Nucleus accumbens (tissue), 56 donors: Measurements from ENCODE around the gene ARL6IP5.
A peak's percentile ranks its signal among the peaks of the same experiment; 100 is the strongest.

ENCODE experiments used
- DNase-seq, 56 donors: peaks; one replicate each; lab custom pipeline; 2025; lab: John Stamatoyannopoulos, UW

The ARL6IP5 gene

DNA sequence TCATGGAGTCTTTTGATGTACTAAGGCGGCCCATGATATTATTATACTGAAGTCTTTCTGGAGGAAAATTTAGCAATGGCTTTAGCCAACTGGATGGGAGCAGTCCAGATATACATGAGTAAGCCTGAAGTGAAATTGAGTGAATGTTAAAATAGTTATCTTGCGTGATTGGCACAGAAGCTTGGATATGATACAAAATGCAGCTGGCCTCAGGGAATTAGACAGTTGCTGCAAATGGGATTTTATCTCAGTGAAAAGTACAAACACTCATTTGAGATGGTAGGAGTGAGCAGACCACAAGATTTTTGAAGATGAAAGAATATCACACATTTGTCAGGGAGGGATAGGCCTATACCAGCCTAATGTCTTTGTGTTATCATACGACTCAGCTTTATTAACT, 28.8 kb downstream of the ARL6IP5 start:
- DNase-seq, result no peak

- no peak for DNase-seq
Measured at GRCh38 chr3:69115731-69116130, 31.0 kb downstream of the ARL6IP5 start.

DNA sequence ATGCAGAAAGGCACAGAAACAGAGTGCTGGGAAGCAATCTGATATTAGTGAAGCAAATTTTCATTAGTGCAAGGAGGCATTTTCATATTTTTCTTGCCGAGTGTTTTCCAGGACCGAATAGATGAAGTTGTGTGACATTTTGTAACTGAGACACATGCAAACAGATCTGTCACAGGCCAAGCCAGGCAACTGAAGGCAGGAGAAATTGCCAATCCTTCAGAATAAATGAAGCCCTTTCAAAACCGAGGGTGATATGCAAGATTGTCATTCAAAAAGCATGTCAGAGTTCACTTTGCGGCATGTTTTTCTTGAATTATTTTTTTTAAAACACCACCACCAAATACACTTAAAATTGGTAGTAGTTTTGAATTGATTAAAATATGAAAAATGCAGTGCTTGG, 31.4 kb downstream of the ARL6IP5 start:
- DNase-seq, result peak in 3 of 56 donors; percentile 6 to 35 (median 13)

- DNase-seq, result peak in 49 of 56 donors; percentile 10 to 83 (median 61)
Measured at GRCh38 chr3:69116897-69117296, 32.2 kb downstream of the ARL6IP5 start.

- DNase-seq, result no peak
Measured at GRCh38 chr3:69118555-69118954, 33.8 kb downstream of the ARL6IP5 start.

DNA sequence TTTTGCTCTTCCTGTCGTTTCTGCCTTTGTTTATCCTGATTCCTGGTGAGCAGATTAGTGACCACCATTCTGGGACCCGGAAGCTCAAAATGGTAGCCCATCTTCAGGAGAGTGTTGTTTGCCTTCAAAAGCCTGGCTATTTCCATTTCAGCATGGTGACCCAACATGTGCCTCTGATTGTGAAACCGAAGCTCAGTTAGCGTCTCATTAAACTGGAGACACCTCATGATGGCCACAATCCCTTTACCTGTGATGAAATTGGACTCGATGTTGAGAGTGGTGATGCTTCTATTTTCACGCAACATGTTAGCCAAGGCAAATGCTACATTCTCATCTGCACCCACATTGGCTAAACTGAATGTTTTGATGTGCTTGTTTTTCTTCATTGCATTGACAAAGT, 34.4 kb downstream of the ARL6IP5 start:
- DNase-seq, result no peak

GRCh38 chr3:69119681-69120080, 34.9 kb downstream of the ARL6IP5 start:
- DNase-seq, result no peak

DNA sequence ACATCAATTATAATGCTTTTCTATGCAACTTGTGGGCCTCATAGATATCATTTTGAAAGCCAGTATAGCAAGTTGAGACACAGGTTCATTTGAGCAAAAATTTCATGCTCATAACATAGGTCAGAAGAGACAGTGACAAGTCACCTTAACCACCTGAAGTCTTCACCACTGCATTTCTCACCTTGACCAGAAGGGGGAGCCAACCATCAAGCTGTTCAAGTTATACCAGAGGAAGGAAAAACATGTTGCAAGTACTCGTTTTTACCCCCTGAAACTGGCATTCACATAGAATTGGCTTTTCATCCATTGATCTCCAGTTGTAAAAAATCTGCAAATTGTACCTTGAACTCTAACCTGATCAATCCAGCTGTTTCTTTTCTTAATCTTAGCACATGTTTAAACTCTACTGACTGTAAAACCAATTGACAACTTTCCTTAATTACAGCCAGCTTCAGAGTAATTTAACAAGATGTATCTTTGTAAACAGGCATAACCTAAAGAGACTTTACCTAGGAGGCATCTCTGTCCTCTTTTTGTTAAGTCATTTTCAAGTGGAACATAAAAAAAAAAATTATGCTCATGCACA, 36.2 kb downstream of the ARL6IP5 start:
- DNase-seq, result peak in 46 of 56 donors; percentile 4 to 85 (median 42)

GRCh38 chr3:69121513-69121912, 36.8 kb downstream of the ARL6IP5 start:
- no peak for DNase-seq

DNA sequence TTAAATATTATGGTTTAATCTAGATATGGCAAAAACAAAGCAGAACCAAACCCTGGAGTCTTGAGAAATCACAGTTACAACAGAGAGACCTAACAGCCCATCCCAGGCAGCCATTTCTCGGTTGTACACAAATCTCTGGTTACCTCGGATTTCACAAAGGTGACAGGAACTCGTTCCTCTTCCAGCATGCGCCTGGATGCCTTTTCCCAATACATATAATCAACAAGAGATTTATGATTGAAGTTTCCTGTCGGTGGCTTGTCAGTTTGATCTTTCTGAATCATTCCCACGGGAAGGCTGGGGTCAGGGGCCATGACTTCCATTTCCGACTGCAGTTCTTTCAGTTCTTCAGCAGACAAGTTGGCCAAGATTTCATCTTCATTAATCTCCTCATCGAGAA, 37.2 kb downstream of the ARL6IP5 start:
- no peak for DNase-seq

DNA sequence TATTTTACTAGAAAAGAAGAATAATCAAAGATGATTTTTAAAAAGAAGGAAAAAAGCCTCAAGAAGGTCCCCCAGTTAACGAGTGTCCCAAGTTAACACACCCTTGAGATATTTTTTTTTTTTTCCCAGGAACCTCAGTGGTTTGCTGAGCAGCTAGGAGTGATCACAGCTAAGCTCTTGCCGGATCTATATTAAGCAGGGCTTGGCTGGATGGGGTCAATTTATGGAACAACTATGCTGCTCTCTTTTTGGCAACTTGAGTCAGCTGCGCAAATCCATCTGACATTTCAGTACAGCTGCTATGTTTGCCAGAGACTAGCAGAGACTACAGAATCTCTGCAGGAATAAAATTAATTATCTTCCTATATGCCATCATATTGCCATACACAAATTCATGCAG, 37.7 kb downstream of the ARL6IP5 start, which contains the start of gene LMOD3:
LMOD3 (minus strand) TSS at position 193 of the 400 bp plus-strand sequence. CDS start 209 bp downstream, outside the sequence.
- no peak for DNase-seq

GRCh38 chr3:69126216-69126615, 41.5 kb downstream of the ARL6IP5 start:
- DNase-seq, result no peak

DNA sequence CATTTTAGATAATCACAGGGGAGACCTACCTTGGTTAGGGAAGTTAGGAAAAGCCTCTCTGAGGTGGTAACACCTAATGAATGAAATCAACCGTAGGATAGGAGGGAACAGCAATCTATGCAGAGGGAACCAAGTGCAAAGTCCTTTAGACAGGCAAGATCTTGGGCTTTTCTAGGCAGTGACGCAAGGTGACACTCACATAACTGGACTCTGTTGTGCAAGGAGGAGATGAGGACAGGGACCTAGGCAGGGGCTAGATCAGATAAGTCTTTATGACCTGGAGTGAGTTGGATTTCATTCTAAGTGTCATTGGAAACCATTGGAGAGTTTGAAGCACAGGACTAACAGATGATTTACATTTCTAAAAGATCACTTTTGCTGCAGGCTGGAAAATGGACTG, 42.3 kb downstream of the ARL6IP5 start:
- no peak for DNase-seq

DNA sequence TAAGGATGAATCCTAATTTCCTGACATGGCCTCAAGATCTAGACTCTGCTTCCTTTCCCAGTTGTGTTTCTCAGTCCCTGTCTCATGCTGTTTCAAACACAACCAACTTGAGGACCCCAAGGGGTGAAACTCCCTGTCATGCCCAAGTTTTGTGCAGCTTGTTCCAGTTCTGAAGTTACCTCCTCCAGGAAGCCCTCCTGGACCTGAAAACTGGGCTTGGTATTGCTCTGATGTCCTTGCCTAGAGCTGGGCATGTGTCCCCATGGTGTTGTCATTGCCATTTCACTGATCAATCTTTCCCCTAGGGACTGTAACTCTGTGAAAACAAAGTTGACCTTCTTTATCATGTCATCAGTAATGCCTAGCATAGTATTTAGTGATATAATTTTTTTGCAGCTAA, 43.8 kb downstream of the ARL6IP5 start:
- no peak for DNase-seq

- no peak for DNase-seq
Measured at GRCh38 chr3:69129531-69129930, 44.8 kb downstream of the ARL6IP5 start.

DNA sequence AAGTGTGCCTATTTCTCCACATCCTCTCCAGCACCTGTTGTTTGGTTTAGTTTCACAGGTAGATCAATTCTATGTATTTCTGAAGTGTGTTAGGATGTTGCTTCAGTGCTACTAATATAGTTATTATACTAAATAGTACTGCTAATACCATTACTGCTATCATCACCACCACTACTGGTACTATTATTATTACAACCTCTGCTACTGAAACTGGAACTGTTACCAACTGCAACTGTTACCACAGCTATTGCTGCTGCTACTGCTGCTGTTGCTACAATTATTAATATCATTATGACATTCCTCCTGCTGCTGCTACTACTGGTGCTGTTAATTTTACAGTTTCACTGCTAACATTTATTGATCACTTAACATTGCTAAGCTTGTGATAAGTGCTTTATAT, 46.0 kb downstream of the ARL6IP5 start:
- no peak for DNase-seq

DNA sequence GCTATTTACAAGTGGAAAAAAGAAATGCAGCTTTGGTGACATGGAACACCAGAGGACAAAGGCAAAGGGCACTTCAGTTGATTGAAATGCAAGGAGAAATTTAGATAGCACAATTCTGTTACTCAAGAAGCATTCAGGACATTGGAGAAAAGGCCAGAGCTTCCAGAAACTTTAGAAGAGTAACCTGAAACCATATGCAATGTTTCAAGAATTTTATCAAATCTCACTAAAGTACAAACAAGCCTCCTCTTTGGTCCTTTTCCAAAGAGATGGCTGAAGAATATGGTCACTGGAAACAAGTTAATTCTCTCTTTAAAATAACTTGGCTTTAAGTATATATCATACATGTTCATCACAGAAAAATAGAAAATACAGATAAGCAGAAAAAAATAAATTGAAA, 52.3 kb downstream of the ARL6IP5 start:
- DNase-seq, result no peak

- DNase-seq, result no peak
Measured at GRCh38 chr3:69137412-69137811, 52.7 kb downstream of the ARL6IP5 start.

- DNase-seq, result no peak
Measured at GRCh38 chr3:69141313-69141712, 56.6 kb downstream of the ARL6IP5 start.

- no peak for DNase-seq
Measured at GRCh38 chr3:69142090-69142489, 57.4 kb downstream of the ARL6IP5 start.

- DNase-seq, result no peak
Measured at GRCh38 chr3:69142797-69143454, 58.2 kb downstream of the ARL6IP5 start.

GRCh38 chr3:69143612-69144011, 58.9 kb downstream of the ARL6IP5 start:
- no peak for DNase-seq
